HEK293 (cell line): Measurements from ENCODE around the gene HNRNPA2B1.

Source experiments
- AEBP2 ChIP-seq: fragments of 450-650 bp; formaldehyde crosslinking; IDR thresholded peaks from 2 replicates; pipeline ENCODE4 v1.5.1; 2016; ENCODE audit warnings: missing biosample characterization, missing genetic modification characterization, borderline replicate concordance
- ATF2 ChIP-seq: fragments of 450-650 bp; formaldehyde crosslinking; IDR thresholded peaks from 2 replicates; pipeline ENCODE4 v1.5.1; 2016; ENCODE audit warnings: missing biosample characterization, missing genetic modification characterization, low read depth
- IKZF3 ChIP-seq: fragments of 450-650 bp; IDR thresholded peaks from 2 replicates; pipeline ENCODE4 v1.5.0; 2018; ENCODE audit warnings: missing biosample characterization, mild to moderate bottlenecking, missing genetic modification characterization, moderate library complexity
- KLF17 ChIP-seq: fragments of 450-650 bp; formaldehyde crosslinking; IDR thresholded peaks from 2 replicates; pipeline ENCODE4 v1.5.1; 2016; ENCODE audit warnings: missing biosample characterization, missing genetic modification characterization
- OSR2 ChIP-seq: fragments of 450-650 bp; formaldehyde crosslinking; IDR thresholded peaks from 2 replicates; pipeline ENCODE4 v1.5.1; 2016; ENCODE audit warnings: missing biosample characterization, missing genetic modification characterization
- SETDB1 ChIP-seq: IDR thresholded peaks from one replicate; pipeline ENCODE4 v1.6.1; 2017; ENCODE audit warnings: mild to moderate bottlenecking, low read length, moderate library complexity, mixed read lengths; ENCODE audit not compliant: insufficient read length
- SP3 ChIP-seq: fragments of 450-650 bp; formaldehyde crosslinking; IDR thresholded peaks from 2 replicates; pipeline ENCODE4 v1.5.1; 2016; ENCODE audit warnings: missing biosample characterization, missing genetic modification characterization
- ZBTB1 ChIP-seq: fragments of 450-650 bp; formaldehyde crosslinking; IDR thresholded peaks from 2 replicates; pipeline ENCODE4 v1.5.1; 2016; ENCODE audit warnings: missing biosample characterization, missing genetic modification characterization
- ZBTB10 ChIP-seq: fragments of 450-650 bp; formaldehyde crosslinking; IDR thresholded peaks from 2 replicates; pipeline ENCODE4 v1.5.1; 2016; ENCODE audit warnings: missing biosample characterization, missing genetic modification characterization
- ZBTB44 ChIP-seq: fragments of 450-650 bp; IDR thresholded peaks from 2 replicates; pipeline ENCODE4 v1.5.1; 2018; ENCODE audit warnings: missing biosample characterization, mild to moderate bottlenecking, missing genetic modification characterization
- ZBTB6 ChIP-seq: fragments of 450-650 bp; formaldehyde crosslinking; IDR thresholded peaks from 2 replicates; pipeline ENCODE4 v1.5.1; 2017; ENCODE audit warnings: missing biosample characterization, missing genetic modification characterization
- ZFP41 ChIP-seq: fragments of 450-650 bp; formaldehyde crosslinking; IDR thresholded peaks from 2 replicates; pipeline ENCODE4 v1.5.1; 2016; ENCODE audit warnings: missing biosample characterization, missing genetic modification characterization, borderline replicate concordance
- ZNF155 ChIP-seq: fragments of 450-650 bp; formaldehyde crosslinking; IDR thresholded peaks from 2 replicates; pipeline ENCODE4 v1.5.1; 2016; ENCODE audit warnings: missing biosample characterization, missing genetic modification characterization
- ZNF223 ChIP-seq: fragments of 450-650 bp; formaldehyde crosslinking; IDR thresholded peaks from 2 replicates; pipeline ENCODE4 v1.5.1; 2016; ENCODE audit warnings: missing biosample characterization, missing genetic modification characterization
- ZNF274 ChIP-seq, 2 experiments: fragments of 200-500 bp in 1 of 2; fragments of 450-650 bp in 1 of 2; sonication (Bioruptor generic) in 1 of 2; formaldehyde crosslinking in 1 of 2; IDR thresholded peaks; 2 replicates each; pipeline versions ENCODE4 v1.5.1 to v1.6.1; 2014 to 2016; ENCODE audit warnings: borderline replicate concordance in 1 of 2, inconsistent platforms in 1 of 2, low read length in 1 of 2, missing biosample characterization in 1 of 2, missing genetic modification characterization in 1 of 2
- ZNF280D ChIP-seq: fragments of 450-650 bp; formaldehyde crosslinking; IDR thresholded peaks from 2 replicates; pipeline ENCODE4 v1.5.1; 2016; ENCODE audit warnings: missing biosample characterization, missing genetic modification characterization
- ZNF324 ChIP-seq: fragments of 450-650 bp; formaldehyde crosslinking; IDR thresholded peaks from 2 replicates; pipeline ENCODE4 v1.5.1; 2016; ENCODE audit warnings: missing biosample characterization, missing genetic modification characterization
- ZNF433 ChIP-seq: fragments of 450-650 bp; formaldehyde crosslinking; IDR thresholded peaks from 2 replicates; pipeline ENCODE4 v1.5.1; 2016; ENCODE audit warnings: missing biosample characterization, missing genetic modification characterization, low read depth
- ZNF473 ChIP-seq: fragments of 450-650 bp; formaldehyde crosslinking; IDR thresholded peaks from 2 replicates; pipeline ENCODE4 v1.5.1; 2017; ENCODE audit warnings: missing biosample characterization, missing genetic modification characterization
- ZNF544 ChIP-seq: fragments of 450-650 bp; formaldehyde crosslinking; IDR thresholded peaks from 2 replicates; pipeline ENCODE4 v1.5.0; 2017; ENCODE audit warnings: missing biosample characterization, missing genetic modification characterization
- ZNF548 ChIP-seq: fragments of 450-650 bp; formaldehyde crosslinking; IDR thresholded peaks from 2 replicates; pipeline ENCODE4 v1.5.1; 2016; ENCODE audit warnings: missing biosample characterization, missing genetic modification characterization
- ZNF585B ChIP-seq: fragments of 450-650 bp; formaldehyde crosslinking; IDR thresholded peaks from 2 replicates; pipeline ENCODE4 v1.5.1; 2016; ENCODE audit warnings: missing biosample characterization, missing genetic modification characterization
- ZNF600 ChIP-seq: fragments of 450-650 bp; formaldehyde crosslinking; IDR thresholded peaks from 2 replicates; pipeline ENCODE4 v1.5.1; 2016; ENCODE audit warnings: missing biosample characterization, missing genetic modification characterization
- ZNF629 ChIP-seq: fragments of 450-650 bp; formaldehyde crosslinking; IDR thresholded peaks from 2 replicates; pipeline ENCODE4 v1.5.1; 2017; ENCODE audit warnings: missing biosample characterization, missing genetic modification characterization
- ZNF658 ChIP-seq: fragments of 450-650 bp; formaldehyde crosslinking; IDR thresholded peaks from 2 replicates; pipeline ENCODE4; 2016; ENCODE audit warnings: missing biosample characterization, missing genetic modification characterization
- ZNF677 ChIP-seq: fragments of 450-650 bp; IDR thresholded peaks from 2 replicates; pipeline ENCODE4 v1.5.0; 2018; ENCODE audit warnings: missing biosample characterization, mild to moderate bottlenecking, missing genetic modification characterization, moderate library complexity

The HNRNPA2B1 gene

GRCh38 chr7:26200444-26201246 lies at the start of gene HNRNPA2B1 (continued):
- TF ChIP-seq ZNF629 (tag by site-specific recombination) (peak; percentile 86), KLF17 (tag by site-specific recombination) (peak; percentile 39; the same call in 1 of the 2 replicates), ZNF600 (tag by site-specific recombination) (0 out of 2 replicates have a peak, but pooled peaks have one; percentile 18), ZNF324 (tag by site-specific recombination) (no peak), ZNF548 (tag by site-specific recombination) (no peak), ZBTB6 (tag by site-specific recombination) (peak; percentile 72; the same call in 1 of the 2 replicates), ZNF473 (tag by site-specific recombination) (no peak), ZNF223 (tag by site-specific recombination) (no peak), ZNF544 (no peak), IKZF3 (tag by site-specific recombination) (no peak; the same call in 1 of the 2 replicates), ZNF433 (tag by site-specific recombination) (no peak), AEBP2 (no peak), SETDB1 (peak; percentile 17), ZBTB44 (tag by site-specific recombination) (no peak), OSR2 (peak; percentile 54; the same call in 1 of the 2 replicates), ZNF658 (tag by site-specific recombination) (no peak), ZNF274 (IDR thresholded peaks at IDR 0.05; ENCODE audit: low read length) (no peak), ZNF274 (tag by site-specific recombination; IDR thresholded peaks at IDR 0.05; ENCODE audit: borderline replicate concordance) (no peak), ZNF280D (tag by site-specific recombination) (no peak), ATF2 (tag by site-specific recombination) (0 out of 2 replicates have a peak, but pooled peaks have one; percentile 2), ZNF677 (tag by site-specific recombination) (no peak), ZNF155 (tag by site-specific recombination) (no peak), ZNF585B (tag by site-specific recombination) (no peak), ZFP41 (no peak), ZBTB10 (tag by site-specific recombination) (no peak), ZBTB1 (tag by site-specific recombination) (no peak; the same call in 1 of the 2 replicates), SP3 (peak; percentile 89)
